ENCODE measurements around the gene FOXD4L6. TPM values are rescaled to one million over a fixed set of nuclear protein-coding genes. Genes with fewer than 3 reads are reported as not detected.
"Not testable (repeated sequence)": the region's sequence is repeated elsewhere in the genome, so short reads cannot be mapped to it uniquely, and the experiment has no call there.

Gene FOXD4L6
- total RNA-seq, 4 donors from 2014 or later, result not detected

DNA sequence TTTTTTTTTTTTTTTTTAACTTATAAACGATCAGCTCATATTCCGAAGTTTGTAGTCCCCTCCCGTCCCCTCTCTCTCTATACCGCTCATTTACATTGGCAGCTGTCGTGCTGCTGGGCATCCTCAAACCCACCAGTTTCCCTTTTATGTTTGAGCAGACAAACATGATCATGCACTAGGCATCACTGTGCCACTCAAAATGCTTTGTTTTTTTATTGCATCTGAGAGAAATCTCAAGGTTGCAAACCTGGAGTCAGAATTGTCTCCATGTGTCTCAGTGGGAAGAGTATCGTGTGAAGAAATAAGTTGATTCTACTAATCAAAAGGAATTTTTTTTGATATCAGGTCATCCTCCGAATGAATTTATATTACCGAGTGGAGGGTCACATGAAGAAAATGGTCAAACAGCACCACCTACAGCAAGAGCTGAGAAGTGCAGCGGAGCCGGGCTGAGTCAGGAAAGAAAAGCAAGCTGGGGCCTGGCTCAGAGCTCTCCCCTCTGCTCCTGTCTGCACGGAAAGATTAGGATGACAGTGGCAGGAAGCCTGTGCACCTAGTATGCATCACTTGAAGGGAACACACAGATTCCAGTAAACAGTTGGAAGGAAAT lies 39.9 kb downstream of the FOXD4L6 start:
- DNase-seq, H3K27me3 ChIP-seq, H3K4me1 ChIP-seq, H3K4me3 ChIP-seq, H3K36me3 ChIP-seq, H3K9me3 ChIP-seq, H3K27ac ChIP-seq: not testable (repeated sequence)
- TF ChIP-seq, protein P1, sequence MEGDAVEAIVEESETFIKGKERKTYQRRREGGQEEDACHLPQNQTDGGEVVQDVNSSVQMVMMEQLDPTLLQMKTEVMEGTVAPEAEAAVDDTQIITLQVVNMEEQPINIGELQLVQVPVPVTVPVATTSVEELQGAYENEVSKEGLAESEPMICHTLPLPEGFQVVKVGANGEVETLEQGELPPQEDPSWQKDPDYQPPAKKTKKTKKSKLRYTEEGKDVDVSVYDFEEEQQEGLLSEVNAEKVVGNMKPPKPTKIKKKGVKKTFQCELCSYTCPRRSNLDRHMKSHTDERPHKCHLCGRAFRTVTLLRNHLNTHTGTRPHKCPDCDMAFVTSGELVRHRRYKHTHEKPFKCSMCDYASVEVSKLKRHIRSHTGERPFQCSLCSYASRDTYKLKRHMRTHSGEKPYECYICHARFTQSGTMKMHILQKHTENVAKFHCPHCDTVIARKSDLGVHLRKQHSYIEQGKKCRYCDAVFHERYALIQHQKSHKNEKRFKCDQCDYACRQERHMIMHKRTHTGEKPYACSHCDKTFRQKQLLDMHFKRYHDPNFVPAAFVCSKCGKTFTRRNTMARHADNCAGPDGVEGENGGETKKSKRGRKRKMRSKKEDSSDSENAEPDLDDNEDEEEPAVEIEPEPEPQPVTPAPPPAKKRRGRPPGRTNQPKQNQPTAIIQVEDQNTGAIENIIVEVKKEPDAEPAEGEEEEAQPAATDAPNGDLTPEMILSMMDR (IDR thresholded peaks at IDR 0.05), result peak in 3 of 6 experiments; percentile 17 to 47 (median 33)

DNA sequence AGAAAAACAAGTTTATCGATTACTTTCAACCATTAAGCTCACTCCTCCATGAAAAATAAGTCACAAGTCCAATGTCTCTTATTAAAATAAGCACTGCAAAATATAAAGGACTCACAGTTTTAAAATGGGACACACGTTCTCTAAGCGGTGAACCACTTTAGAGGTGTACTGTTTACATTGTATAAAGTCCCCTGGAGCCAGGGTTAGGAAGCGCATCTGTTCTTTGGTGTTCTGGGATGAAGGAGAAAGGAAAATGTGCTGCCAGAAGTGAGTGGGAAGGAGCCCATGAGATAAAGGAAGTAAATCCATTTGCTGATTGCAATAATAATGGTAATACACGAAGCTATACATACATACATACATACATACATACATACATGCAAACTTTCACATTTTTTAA lies 40.6 kb downstream of the FOXD4L6 start:
- not testable (repeated sequence) for H3K27me3 ChIP-seq, DNase-seq, H3K4me3 ChIP-seq, H3K9me3 ChIP-seq, H3K36me3 ChIP-seq, H3K4me1 ChIP-seq, H3K27ac ChIP-seq

- H3K27ac ChIP-seq, DNase-seq, H3K27me3 ChIP-seq, H3K4me1 ChIP-seq, H3K36me3 ChIP-seq, H3K9me3 ChIP-seq, H3K4me3 ChIP-seq: not testable (repeated sequence)
Measured at GRCh38 chr9:41087157-41087780, 41.2 kb downstream of the FOXD4L6 start.

GRCh38 chr9:41086685-41087084 lies 41.8 kb downstream of the FOXD4L6 start:
- H3K36me3 ChIP-seq, H3K4me3 ChIP-seq, H3K27ac ChIP-seq, DNase-seq, H3K27me3 ChIP-seq, H3K9me3 ChIP-seq, H3K4me1 ChIP-seq: not testable (repeated sequence)

GRCh38 chr9:41086215-41086614 lies 42.3 kb downstream of the FOXD4L6 start:
- not testable (repeated sequence) for H3K9me3 ChIP-seq, H3K27ac ChIP-seq, H3K4me3 ChIP-seq, DNase-seq, H3K27me3 ChIP-seq, H3K4me1 ChIP-seq, H3K36me3 ChIP-seq

GRCh38 chr9:41082358-41082757 lies 46.1 kb downstream of the FOXD4L6 start:
- not testable (repeated sequence) for H3K27ac ChIP-seq, H3K36me3 ChIP-seq, H3K4me3 ChIP-seq, H3K9me3 ChIP-seq, H3K27me3 ChIP-seq, H3K4me1 ChIP-seq, DNase-seq

- H3K36me3 ChIP-seq, H3K27ac ChIP-seq, DNase-seq, H3K9me3 ChIP-seq, H3K4me3 ChIP-seq, H3K4me1 ChIP-seq, H3K27me3 ChIP-seq: not testable (repeated sequence)
Measured at GRCh38 chr9:41079464-41079863, 49.0 kb downstream of the FOXD4L6 start.

- not testable (repeated sequence) for H3K27me3 ChIP-seq, H3K4me3 ChIP-seq, DNase-seq, H3K9me3 ChIP-seq, H3K27ac ChIP-seq, H3K36me3 ChIP-seq
- H3K4me1 ChIP-seq, result peaks cover 0 to 13% (median 6%) of the 10 kb centered on the region in 4 donors
Measured at GRCh38 chr9:41077586-41077985, 50.9 kb downstream of the FOXD4L6 start.

Other genes with a start within 250 kb of the FOXD4L6 start
- 10 to 100 TPM in 3 of 4 donors, 1 to 10 TPM in 1; 6.6 to 34.3 (median 24.1) TPM for gene ZNG1F, start 60.6 kb upstream of the FOXD4L6 start, total RNA-seq